IPS-18c (cell line): Measurements from ENCODE around the gene FOXP3.
"Not testable (repeated sequence)": the region's sequence is repeated elsewhere in the genome, so short reads cannot be mapped to it uniquely, and the experiment has no call there.

Experiments
- H3K4me3 ChIP-seq: 2 replicates; pipeline ENCODE4 v1.7.0; 2013; ENCODE audit warnings: low read depth, mild to moderate bottlenecking, low read length, moderate library complexity; ENCODE audit not compliant: insufficient read depth
- H3K9me3 ChIP-seq: one replicate; pipeline ENCODE4 v1.6.1; 2013; ENCODE audit warnings: mild to moderate bottlenecking, low read length, moderate library complexity; ENCODE audit not compliant: control insufficient read depth, insufficient read depth

The FOXP3 gene

GRCh38 chrX:49264460-49264859, at the start of gene FOXP3:
Gene FOXP3, minus strand, starts transcription at chrX:49264710. Its CDS starts 6,205 bp downstream, at chrX:49258505.
- Histone ChIP-seq H3K4me3 (no peak within 1 kb of the TSS), H3K9me3 (peaks cover 6% of the 10 kb centered on the region)

- Histone ChIP-seq H3K9me3 (peaks cover 13% of the 10 kb centered on the region), H3K4me3 (no peak overlapping the region)
Measured at GRCh38 chrX:49312176-49312575, 47.7 kb upstream of the FOXP3 start.

GRCh38 chrX:49310371-49310770, 45.9 kb upstream of the FOXP3 start:
- H3K9me3 ChIP-seq = peaks cover 13% of the 10 kb centered on the region
- H3K4me3 ChIP-seq = peak overlapping the region; percentile 6; the same call in 1 of the 2 replicates

GRCh38 chrX:49309401-49309981, 45.0 kb upstream of the FOXP3 start:
- Histone ChIP-seq H3K4me3 (peak overlapping the region; percentile 24; the same call in 1 of the 2 replicates), H3K9me3 (peaks cover 12% of the 10 kb centered on the region)

- Histone ChIP-seq H3K4me3 (no peak overlapping the region), H3K9me3 (peaks cover 11% of the 10 kb centered on the region)
Measured at GRCh38 chrX:49308604-49309269, 44.2 kb upstream of the FOXP3 start.

GRCh38 chrX:49307775-49308174, 43.3 kb upstream of the FOXP3 start:
- not testable (repeated sequence) for H3K4me3 ChIP-seq, H3K9me3 ChIP-seq

GRCh38 chrX:49303346-49303745, 38.8 kb upstream of the FOXP3 start, which contains the start of gene GAGE10:
Gene GAGE10, plus strand, starts transcription at chrX:49303646. Its CDS starts 1,214 bp downstream, at chrX:49304860.
- H3K4me3 ChIP-seq = no peak within 1 kb of the TSS

GRCh38 chrX:49300703-49301102, 36.2 kb upstream of the FOXP3 start:
- H3K4me3 ChIP-seq = no peak overlapping the region
- H3K9me3 ChIP-seq = peaks cover 7% of the 10 kb centered on the region

More at GRCh38 chrX:49303346-49303745, 38.8 kb upstream of the FOXP3 start, which contains the start of gene GAGE10:
- peaks cover 7% of the 10 kb centered on the region for H3K9me3 ChIP-seq

- not testable (repeated sequence) for H3K9me3 ChIP-seq, H3K4me3 ChIP-seq
Measured at GRCh38 chrX:49299293-49299692, 34.8 kb upstream of the FOXP3 start.

GRCh38 chrX:49292400-49293362, 28.2 kb upstream of the FOXP3 start:
- no peak overlapping the region for H3K4me3 ChIP-seq
- peaks cover 4% of the 10 kb centered on the region for H3K9me3 ChIP-seq

GRCh38 chrX:49291615-49292337, 27.3 kb upstream of the FOXP3 start:
- no peak overlapping the region for H3K4me3 ChIP-seq
- peaks cover 4% of the 10 kb centered on the region for H3K9me3 ChIP-seq

GRCh38 chrX:49290215-49290614, 25.7 kb upstream of the FOXP3 start:
- no peak overlapping the region for H3K4me3 ChIP-seq
- peaks cover 9% of the 10 kb centered on the region for H3K9me3 ChIP-seq

- Histone ChIP-seq H3K9me3 (peaks cover 7% of the 10 kb centered on the region), H3K4me3 (no peak overlapping the region)
Measured at GRCh38 chrX:49287665-49288064, 23.2 kb upstream of the FOXP3 start.

- H3K4me3 ChIP-seq = no peak overlapping the region
- peaks cover 7% of the 10 kb centered on the region for H3K9me3 ChIP-seq
Measured at GRCh38 chrX:49286581-49286980, 22.1 kb upstream of the FOXP3 start.

- Histone ChIP-seq H3K4me3 (no peak overlapping the region), H3K9me3 (peaks cover 7% of the 10 kb centered on the region)
Measured at GRCh38 chrX:49286136-49286535, 21.6 kb upstream of the FOXP3 start.

- H3K4me3 ChIP-seq = no peak overlapping the region
- H3K9me3 ChIP-seq = peaks cover 10% of the 10 kb centered on the region
Measured at GRCh38 chrX:49284212-49284611, 19.7 kb upstream of the FOXP3 start.

GRCh38 chrX:49282647-49283011, 18.1 kb upstream of the FOXP3 start:
- peaks cover 13% of the 10 kb centered on the region for H3K9me3 ChIP-seq
- no peak overlapping the region for H3K4me3 ChIP-seq
